Breast epithelium (tissue), 3 donors: ENCODE results near the gene HMGCS1.

ENCODE experiments used
- POLR2A ChIP-seq: fragments of 450-650 bp; IDR thresholded peaks from one replicate; pipeline ENCODE4 v1.6.1; 2016; ENCODE audit warnings: antibody characterized with exemption, mild to moderate bottlenecking, moderate library complexity
- POLR2AphosphoS5 ChIP-seq, 3 donors: sonication (generic); formaldehyde crosslinking; IDR thresholded peaks; one replicate each; pipeline ENCODE4 v1.6.1; 2017; ENCODE audit warnings: antibody characterized with exemption in 3 of 3
- TF ChIP-seq, protein P1 (sequence below), 3 donors: fragments of 450-650 bp; IDR thresholded peaks; one replicate each; pipeline ENCODE4 v1.5.1; 2016 to 2017; ENCODE audit warnings: antibody characterized with exemption in 3 of 3, mild to moderate bottlenecking in 3 of 3, moderate library complexity in 3 of 3

DNA sequence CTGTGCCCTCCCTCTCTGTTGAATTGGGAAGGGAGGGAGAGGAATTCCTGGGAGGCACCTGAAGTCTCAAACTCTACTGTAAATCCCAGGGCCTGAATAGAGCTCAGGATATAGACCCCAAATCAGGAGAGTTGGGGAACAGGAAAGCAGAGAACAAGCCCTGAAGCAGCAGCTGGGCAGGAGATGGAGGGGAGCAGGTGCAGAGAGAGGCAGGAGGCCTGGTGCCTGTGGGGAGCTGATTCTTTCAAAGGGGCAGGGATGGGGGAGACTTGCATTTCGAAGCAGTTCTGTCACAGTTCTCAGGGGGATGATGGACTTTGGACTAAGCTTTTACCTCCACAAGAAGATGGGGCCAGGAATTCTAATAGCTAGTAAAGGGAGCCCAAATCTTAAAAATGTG lies 71.0 kb downstream of the HMGCS1 start:
- TF ChIP-seq, protein P1, sequence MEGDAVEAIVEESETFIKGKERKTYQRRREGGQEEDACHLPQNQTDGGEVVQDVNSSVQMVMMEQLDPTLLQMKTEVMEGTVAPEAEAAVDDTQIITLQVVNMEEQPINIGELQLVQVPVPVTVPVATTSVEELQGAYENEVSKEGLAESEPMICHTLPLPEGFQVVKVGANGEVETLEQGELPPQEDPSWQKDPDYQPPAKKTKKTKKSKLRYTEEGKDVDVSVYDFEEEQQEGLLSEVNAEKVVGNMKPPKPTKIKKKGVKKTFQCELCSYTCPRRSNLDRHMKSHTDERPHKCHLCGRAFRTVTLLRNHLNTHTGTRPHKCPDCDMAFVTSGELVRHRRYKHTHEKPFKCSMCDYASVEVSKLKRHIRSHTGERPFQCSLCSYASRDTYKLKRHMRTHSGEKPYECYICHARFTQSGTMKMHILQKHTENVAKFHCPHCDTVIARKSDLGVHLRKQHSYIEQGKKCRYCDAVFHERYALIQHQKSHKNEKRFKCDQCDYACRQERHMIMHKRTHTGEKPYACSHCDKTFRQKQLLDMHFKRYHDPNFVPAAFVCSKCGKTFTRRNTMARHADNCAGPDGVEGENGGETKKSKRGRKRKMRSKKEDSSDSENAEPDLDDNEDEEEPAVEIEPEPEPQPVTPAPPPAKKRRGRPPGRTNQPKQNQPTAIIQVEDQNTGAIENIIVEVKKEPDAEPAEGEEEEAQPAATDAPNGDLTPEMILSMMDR (IDR thresholded peaks at IDR 0.05): no peak
- TF ChIP-seq POLR2A (no peak), POLR2AphosphoS5 (IDR thresholded peaks at IDR 0.05) (no peak)
